Hepatocyte (in vitro differentiated cells): ENCODE data around the gene HOXD8.

Experiments used
- CTCF ChIP-seq: fragments of 200-600 bp; sonication (generic); IDR thresholded peaks from 2 replicates; pipeline ENCODE4 v1.5.1; 2016; ENCODE audit warnings: antibody characterized with exemption, mild to moderate bottlenecking; ENCODE audit not compliant: poor library complexity
- EZH2 ChIP-seq: fragments of 200-600 bp; sonication (generic); IDR thresholded peaks from 2 replicates; pipeline ENCODE4 v1.6.1; 2016; ENCODE audit warnings: antibody characterized with exemption, mild to moderate bottlenecking, borderline replicate concordance

- TF ChIP-seq CTCF (no peak), EZH2 (peak; percentile 6)
These were observed 5.2 kb upstream of the HOXD8 start for GRCh38 chr2:176124110-176124946.
